DMS 273 treated with DMSO at 0.1 percent for 48 hours (cell line): ENCODE data around the gene PVRIG.
"Not testable (repeated sequence)": the region's sequence is repeated elsewhere in the genome, so short reads cannot be mapped to it uniquely, and the experiment has no call there.

Experiments
- DNase-seq: peaks from one replicate; lab custom pipeline; 2025; lab: John Stamatoyannopoulos, UW

PVRIG gene

GRCh38 chr7:100234660-100235317, 15.0 kb downstream of the PVRIG start:
- DNase-seq: peak; percentile 39

GRCh38 chr7:100239975-100240374, 20.2 kb downstream of the PVRIG start:
- DNase-seq: not testable (repeated sequence)

- DNase-seq: not testable (repeated sequence)
Measured at GRCh38 chr7:100243385-100243784, 23.6 kb downstream of the PVRIG start.

GRCh38 chr7:100244988-100245605, 25.3 kb downstream of the PVRIG start:
- not testable (repeated sequence) for DNase-seq

- not testable (repeated sequence) for DNase-seq
Measured at GRCh38 chr7:100246121-100246864, 26.5 kb downstream of the PVRIG start.

- DNase-seq: not testable (repeated sequence)
Measured at GRCh38 chr7:100246865-100247137, 27.1 kb downstream of the PVRIG start.

- DNase-seq: peak; percentile 84
Measured at GRCh38 chr7:100247152-100247757, 27.5 kb downstream of the PVRIG start.

- no peak for DNase-seq
Measured at GRCh38 chr7:100248483-100248882, 28.7 kb downstream of the PVRIG start.

GRCh38 chr7:100257017-100257416, 37.3 kb downstream of the PVRIG start:
- no peak for DNase-seq

GRCh38 chr7:100259984-100260383, 40.2 kb downstream of the PVRIG start:
- not testable (repeated sequence) for DNase-seq

GRCh38 chr7:100262896-100263295, 43.1 kb downstream of the PVRIG start:
- not testable (repeated sequence) for DNase-seq

- DNase-seq: not testable (repeated sequence)
Measured at GRCh38 chr7:100264223-100264622, 44.5 kb downstream of the PVRIG start.

GRCh38 chr7:100264669-100265165, 45.0 kb downstream of the PVRIG start:
- DNase-seq: not testable (repeated sequence)

- DNase-seq: not testable (repeated sequence)
Measured at GRCh38 chr7:100265851-100266250, 46.1 kb downstream of the PVRIG start.

- DNase-seq: no peak
Measured at GRCh38 chr7:100266576-100267354, 47.0 kb downstream of the PVRIG start.

GRCh38 chr7:100267648-100268047, 47.9 kb downstream of the PVRIG start:
- no peak for DNase-seq

- not testable (repeated sequence) for DNase-seq
Measured at GRCh38 chr7:100268882-100269281, 49.1 kb downstream of the PVRIG start.

- DNase-seq: not testable (repeated sequence)
Measured at GRCh38 chr7:100269306-100270045, 49.7 kb downstream of the PVRIG start.

- not testable (repeated sequence) for DNase-seq
Measured at GRCh38 chr7:100270046-100270918, 50.5 kb downstream of the PVRIG start.
